GM19238 (cell line): Measurements from ENCODE around the gene PADI6.

Experiments used
- DNase-seq: peaks from one replicate; pipeline ENCODE4 v3.0.0; 2011; ENCODE audit warnings: low spot score; ENCODE audit not compliant: insufficient read length

Gene PADI6

GRCh38 chr1:17356387-17357026 lies 15.5 kb upstream of the PADI6 start:
- no peak for DNase-seq

GRCh38 chr1:17358557-17358956 lies 13.4 kb upstream of the PADI6 start:
- no peak for DNase-seq

- DNase-seq, result no peak
Observed at GRCh38 chr1:17359031-17359430, 13.0 kb upstream of the PADI6 start.

- no peak for DNase-seq
Observed at GRCh38 chr1:17359808-17360207, 12.2 kb upstream of the PADI6 start.

GRCh38 chr1:17360272-17360956 lies 11.6 kb upstream of the PADI6 start:
- no peak for DNase-seq

- DNase-seq, result no peak
Observed at GRCh38 chr1:17361687-17362086, 10.3 kb upstream of the PADI6 start.

- DNase-seq, result no peak
Observed at GRCh38 chr1:17363351-17363750, 8.6 kb upstream of the PADI6 start.

GRCh38 chr1:17363771-17364170 lies 8.2 kb upstream of the PADI6 start:
- no peak for DNase-seq

GRCh38 chr1:17365293-17365692 lies 6.7 kb upstream of the PADI6 start:
- no peak for DNase-seq

GRCh38 chr1:17369466-17369865 lies 2.5 kb upstream of the PADI6 start:
- DNase-seq, result no peak

GRCh38 chr1:17370618-17371017 lies 1.4 kb upstream of the PADI6 start:
- DNase-seq, result no peak

- DNase-seq, result no peak
Observed at GRCh38 chr1:17372955-17373354, 959 bp downstream of the PADI6 start.

- no peak for DNase-seq
Observed at GRCh38 chr1:17375651-17376050, 3.7 kb downstream of the PADI6 start.

- DNase-seq, result no peak
Observed at GRCh38 chr1:17377325-17377953, 5.4 kb downstream of the PADI6 start.

- no peak for DNase-seq
Observed at GRCh38 chr1:17381161-17381560, 9.2 kb downstream of the PADI6 start.

- no peak for DNase-seq
Observed at GRCh38 chr1:17392199-17392740, 20.3 kb downstream of the PADI6 start.

GRCh38 chr1:17393230-17393629 lies 21.2 kb downstream of the PADI6 start:
- no peak for DNase-seq

GRCh38 chr1:17397910-17398695 lies 26.1 kb downstream of the PADI6 start:
- no peak for DNase-seq

GRCh38 chr1:17400725-17401341 lies 28.8 kb downstream of the PADI6 start:
- DNase-seq, result no peak

- DNase-seq, result no peak
Observed at GRCh38 chr1:17401841-17402240, 29.8 kb downstream of the PADI6 start.

GRCh38 chr1:17403081-17403480 lies 31.1 kb downstream of the PADI6 start:
- DNase-seq, result no peak
